Caco-2 (cell line): ENCODE data around the gene NACC1. TPM values are rescaled to one million over a fixed set of nuclear protein-coding genes. Genes with fewer than 3 reads are reported as not detected.

Source experiments
- BruUV-seq: library from RNA; stranded (reverse); fragments of 400-500 nt; replicated peaks from 2 replicates; lab custom pipeline; 2021; lab: Mats Ljungman, UMichigan
- CTCF ChIA-PET: fragments of 300-600 bp; sonication (Branson Sonifier 250); formaldehyde crosslinking; loops from one replicate; lab custom pipeline; 2022; ENCODE audit warnings: antibody characterized with exemption; lab: Charles Lee
- POLR2A ChIA-PET: fragments of 300-600 bp; sonication (Branson Sonifier 250); formaldehyde crosslinking; loops from one replicate; lab custom pipeline; 2022; ENCODE audit warnings: antibody characterized with exemption; lab: Charles Lee
- DNase-seq, 2 experiments: peaks; one replicate each; pipeline versions ENCODE4 v3.0.0 to v3.0.0-alpha.2; 2020 to 2022
- H3K27me3 ChIP-seq: replicated peaks from 2 replicates; pipeline ENCODE4 v1.6.0; 2011; ENCODE audit warnings: low read length; ENCODE audit not compliant: control insufficient read depth, insufficient read depth
- H3K36me3 ChIP-seq: 2 replicates; pipeline ENCODE4 v1.5.1; 2011; ENCODE audit warnings: low read length; ENCODE audit not compliant: control insufficient read depth, insufficient read depth
- H3K4me1 ChIP-seq: fragments of 250-450 bp; sonication (Bioruptor Pico); 2 replicates; pipeline ENCODE4 v1.5.1; 2020; ENCODE audit warnings: mild to moderate bottlenecking
- H3K4me3 ChIP-seq: 2 replicates; pipeline ENCODE4 v1.5.1; 2011; ENCODE audit warnings: low read depth, mild to moderate bottlenecking, control low read depth, low read length
- H3K9me3 ChIP-seq: fragments of 250-450 bp; sonication (Bioruptor Pico); 2 replicates; pipeline ENCODE4 v1.5.1; 2020; ENCODE audit warnings: mild to moderate bottlenecking, moderate library complexity
- H3K27ac Mint-ChIP-seq: one replicate; pipeline ENCODE4 v1.8.0; 2022; ENCODE audit warnings: mixed read lengths; ENCODE audit not compliant: unreplicated experiment
- H3K27me3 Mint-ChIP-seq: one replicate; pipeline ENCODE4 v1.8.0; 2022; ENCODE audit warnings: mixed read lengths; ENCODE audit not compliant: insufficient read depth, unreplicated experiment
- H3K36me3 Mint-ChIP-seq: one replicate; pipeline ENCODE4 v1.8.0; 2022; ENCODE audit warnings: mild to moderate bottlenecking, mixed read lengths; ENCODE audit not compliant: insufficient read depth, unreplicated experiment
- H3K4me1 Mint-ChIP-seq: one replicate; pipeline ENCODE4 v1.8.0; 2022; ENCODE audit warnings: low read depth, mixed read lengths; ENCODE audit not compliant: unreplicated experiment
- H3K4me3 Mint-ChIP-seq: one replicate; pipeline ENCODE4 v1.8.0; 2022; ENCODE audit warnings: mild to moderate bottlenecking, moderate library complexity, mixed read lengths; ENCODE audit not compliant: unreplicated experiment
- H3K9me3 Mint-ChIP-seq: one replicate; pipeline ENCODE4 v1.8.0; 2022; ENCODE audit warnings: mixed read lengths; ENCODE audit not compliant: unreplicated experiment
- CTCF ChIP-seq, 2 experiments: fragments of 200-600 bp in 1 of 2; IDR thresholded peaks; 1 replicate in 1 of 2; 2 replicates in 1 of 2; pipeline versions ENCODE4 v1.5.1 to v1.8.0; 2011 to 2022; ENCODE audit warnings: antibody characterized with exemption in 1 of 2, control low read depth in 1 of 2, inconsistent platforms in 1 of 2, low read depth in 1 of 2, low read length in 1 of 2, mild to moderate bottlenecking in 1 of 2, moderate library complexity in 1 of 2; ENCODE audit not compliant: insufficient read depth in 1 of 2, severe bottlenecking in 1 of 2, unreplicated experiment in 1 of 2
- intact Hi-C: fragments of 100-400 bp; cut with micrococcal nuclease; formaldehyde crosslinking; loops from one replicate; pipeline ENCODE4 v1.10.0; 2022; ENCODE audit not compliant: unreplicated experiment
- total RNA-seq: library from RNA; stranded (reverse); gene quantifications from 2 replicates; pipeline ENCODE4 v1.2.3, GENCODE V29; 2022

NACC1 gene
- total RNA-seq, 1 experiment from 2014 or later: 89.6 TPM

- Histone ChIP-seq H3K9me3 (no peaks in the 10 kb centered on the region), H3K36me3 (no peaks in the 10 kb centered on the region), H3K27me3 (no peaks in the 10 kb centered on the region; the same call in 1 of the 2 replicates), H3K4me3 (no peak overlapping the region), H3K4me1 (no peaks in the 10 kb centered on the region)
- BruUV-seq: no TSS peak
- H3K27ac Mint-ChIP-seq: no peak overlapping the region
- no peaks in the 10 kb centered on the region for H3K4me1 Mint-ChIP-seq
- intact Hi-C loops: no loop called here
- peaks cover 3% of the 10 kb centered on the region for H3K27me3 Mint-ChIP-seq
- ChIA-PET POLR2A (no interaction called here), CTCF (interaction anchor here (0.7 to 1.8 kb wide), 2 partner anchors 105 to 225 kb away, joined by 3 to 7 read pairs; no protein-coding TSS in a partner anchor)
- H3K36me3 Mint-ChIP-seq: no peaks in the 10 kb centered on the region
- H3K4me3 Mint-ChIP-seq: no peak overlapping the region
- H3K9me3 Mint-ChIP-seq: no peaks in the 10 kb centered on the region
- TF ChIP-seq CTCF (IDR thresholded peaks at IDR 0.05; ENCODE audit: insufficient read depth in 1 of 2, low read depth in 1 of 2, low read length in 1 of 2, severe bottlenecking in 1 of 2, unreplicated experiment in 1 of 2): no peak
- DNase-seq: no peak
Observed at GRCh38 chr19:13083008-13083404, 35.1 kb upstream of the NACC1 start.

GRCh38 chr19:13083627-13084026 is 34.4 kb upstream of the NACC1 start:
- intact Hi-C loops: no loop called here
- ChIA-PET CTCF (interaction anchor here (0.6 to 1.9 kb wide), 3 partner anchors 91 to 106 kb away, joined by 3 to 9 read pairs (median 7); no protein-coding TSS in a partner anchor), POLR2A (no interaction called here)
- no peaks in the 10 kb centered on the region for H3K36me3 ChIP-seq
- no TSS peak for BruUV-seq
- no peak overlapping the region for H3K27ac Mint-ChIP-seq
- no peak for DNase-seq
- peaks cover 6% of the 10 kb centered on the region for H3K27me3 Mint-ChIP-seq
- no peaks in the 10 kb centered on the region for H3K36me3 Mint-ChIP-seq
- no peaks in the 10 kb centered on the region; the same call in 1 of the 2 replicates for H3K27me3 ChIP-seq
- H3K4me1 Mint-ChIP-seq: peaks cover under 1% of the 10 kb centered on the region
- H3K4me3 Mint-ChIP-seq: no peak overlapping the region
- no peaks in the 10 kb centered on the region for H3K9me3 ChIP-seq
- TF ChIP-seq CTCF (IDR thresholded peaks at IDR 0.05; ENCODE audit: insufficient read depth in 1 of 2, low read depth in 1 of 2, low read length in 1 of 2, severe bottlenecking in 1 of 2, unreplicated experiment in 1 of 2): no peak
- no peaks in the 10 kb centered on the region for H3K9me3 Mint-ChIP-seq
- no peaks in the 10 kb centered on the region for H3K4me1 ChIP-seq
- H3K4me3 ChIP-seq: no peak overlapping the region

GRCh38 chr19:13085666-13086065 is 32.4 kb upstream of the NACC1 start:
- TF ChIP-seq CTCF (IDR thresholded peaks at IDR 0.05; ENCODE audit: insufficient read depth in 1 of 2, low read depth in 1 of 2, low read length in 1 of 2, severe bottlenecking in 1 of 2, unreplicated experiment in 1 of 2): no peak
- POLR2A ChIA-PET: interaction anchor here (0.5 kb wide), 1 partner anchor 214 kb away, joined by 10 read pairs; no protein-coding TSS in a partner anchor
- no peaks in the 10 kb centered on the region for H3K9me3 Mint-ChIP-seq
- H3K27me3 Mint-ChIP-seq: peaks cover 12% of the 10 kb centered on the region
- no peaks in the 10 kb centered on the region for H3K9me3 ChIP-seq
- H3K4me3 Mint-ChIP-seq: no peak overlapping the region
- no peaks in the 10 kb centered on the region for H3K4me1 ChIP-seq
- no peak overlapping the region for H3K27ac Mint-ChIP-seq
- peaks cover 4% of the 10 kb centered on the region for H3K4me1 Mint-ChIP-seq
- no peaks in the 10 kb centered on the region; the same call in none of the 2 replicates for H3K27me3 ChIP-seq
- no peak overlapping the region for H3K4me3 ChIP-seq
- intact Hi-C loops: no loop called here
- no peaks in the 10 kb centered on the region for H3K36me3 Mint-ChIP-seq
- no peak for DNase-seq
- CTCF ChIA-PET: interaction anchor here (0.8 to 1.9 kb wide), 2 partner anchors 11 to 108 kb away, joined by 3 to 9 read pairs; no protein-coding TSS in a partner anchor
- no peaks in the 10 kb centered on the region for H3K36me3 ChIP-seq
- BruUV-seq: no TSS peak
